ENCODE measurements around the gene CREB3.

CREB3 gene

DNA sequence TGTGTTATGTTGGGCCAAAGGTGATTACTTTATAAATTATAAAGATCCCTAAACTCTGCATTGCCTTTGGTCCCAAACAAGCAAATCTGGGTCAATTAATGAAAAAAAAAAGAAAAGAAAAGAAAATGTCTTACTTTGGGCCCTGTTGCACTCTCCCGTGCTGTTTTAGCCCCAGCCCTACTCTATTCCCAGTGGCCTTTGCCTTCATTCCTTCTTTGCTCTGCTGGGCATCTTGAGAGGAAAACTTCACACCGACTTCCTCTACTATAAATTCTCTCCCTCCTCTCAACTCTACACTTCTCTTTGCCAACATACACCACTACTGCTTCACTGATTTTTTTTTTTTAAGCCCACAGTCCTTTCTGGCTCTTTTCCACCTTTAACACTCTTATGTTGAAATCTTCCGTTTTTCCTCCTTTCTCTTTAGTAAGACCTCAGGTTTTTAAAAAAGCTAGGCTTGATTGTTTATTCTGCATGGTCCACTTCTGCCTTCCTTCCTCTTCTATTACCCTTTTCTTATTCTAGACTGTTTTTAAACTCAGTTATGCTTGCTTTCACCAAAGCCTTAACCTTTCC, 26.1 kb downstream of the CREB3 start:
- TF ChIP-seq, protein P1, sequence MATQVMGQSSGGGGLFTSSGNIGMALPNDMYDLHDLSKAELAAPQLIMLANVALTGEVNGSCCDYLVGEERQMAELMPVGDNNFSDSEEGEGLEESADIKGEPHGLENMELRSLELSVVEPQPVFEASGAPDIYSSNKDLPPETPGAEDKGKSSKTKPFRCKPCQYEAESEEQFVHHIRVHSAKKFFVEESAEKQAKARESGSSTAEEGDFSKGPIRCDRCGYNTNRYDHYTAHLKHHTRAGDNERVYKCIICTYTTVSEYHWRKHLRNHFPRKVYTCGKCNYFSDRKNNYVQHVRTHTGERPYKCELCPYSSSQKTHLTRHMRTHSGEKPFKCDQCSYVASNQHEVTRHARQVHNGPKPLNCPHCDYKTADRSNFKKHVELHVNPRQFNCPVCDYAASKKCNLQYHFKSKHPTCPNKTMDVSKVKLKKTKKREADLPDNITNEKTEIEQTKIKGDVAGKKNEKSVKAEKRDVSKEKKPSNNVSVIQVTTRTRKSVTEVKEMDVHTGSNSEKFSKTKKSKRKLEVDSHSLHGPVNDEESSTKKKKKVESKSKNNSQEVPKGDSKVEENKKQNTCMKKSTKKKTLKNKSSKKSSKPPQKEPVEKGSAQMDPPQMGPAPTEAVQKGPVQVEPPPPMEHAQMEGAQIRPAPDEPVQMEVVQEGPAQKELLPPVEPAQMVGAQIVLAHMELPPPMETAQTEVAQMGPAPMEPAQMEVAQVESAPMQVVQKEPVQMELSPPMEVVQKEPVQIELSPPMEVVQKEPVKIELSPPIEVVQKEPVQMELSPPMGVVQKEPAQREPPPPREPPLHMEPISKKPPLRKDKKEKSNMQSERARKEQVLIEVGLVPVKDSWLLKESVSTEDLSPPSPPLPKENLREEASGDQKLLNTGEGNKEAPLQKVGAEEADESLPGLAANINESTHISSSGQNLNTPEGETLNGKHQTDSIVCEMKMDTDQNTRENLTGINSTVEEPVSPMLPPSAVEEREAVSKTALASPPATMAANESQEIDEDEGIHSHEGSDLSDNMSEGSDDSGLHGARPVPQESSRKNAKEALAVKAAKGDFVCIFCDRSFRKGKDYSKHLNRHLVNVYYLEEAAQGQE (IDR thresholded peaks at IDR 0.05; ENCODE audit: low read depth): no peak
- no peak for TF ChIP-seq TCF12 (IDR thresholded peaks at IDR 0.05; ENCODE audit: low read depth)
- TF ChIP-seq YY1 (IDR thresholded peaks at IDR 0.05; ENCODE audit: low read depth): no peak
- TF ChIP-seq RAD21 (IDR thresholded peaks at IDR 0.05; ENCODE audit: low read depth): no peak
- TF ChIP-seq EGR1 (IDR thresholded peaks at IDR 0.05): no peak
- no peak for TF ChIP-seq CREB1 (IDR thresholded peaks at IDR 0.05; ENCODE audit: low read depth)
- no peak for TF ChIP-seq TEAD4 (IDR thresholded peaks at IDR 0.05)
- no peak for TF ChIP-seq TAF1 (IDR thresholded peaks at IDR 0.05; ENCODE audit: low read depth)
- no peak for TF ChIP-seq NFIC (IDR thresholded peaks at IDR 0.05)
- no peak for TF ChIP-seq FOXM1 (IDR thresholded peaks at IDR 0.05; ENCODE audit: borderline replicate concordance, low read depth)
- no peak for TF ChIP-seq ZBTB7A (IDR thresholded peaks at IDR 0.05; ENCODE audit: low read depth)
- TF ChIP-seq EP300 (IDR thresholded peaks at IDR 0.05; ENCODE audit: borderline replicate concordance): no peak
- TF ChIP-seq, protein P2, sequence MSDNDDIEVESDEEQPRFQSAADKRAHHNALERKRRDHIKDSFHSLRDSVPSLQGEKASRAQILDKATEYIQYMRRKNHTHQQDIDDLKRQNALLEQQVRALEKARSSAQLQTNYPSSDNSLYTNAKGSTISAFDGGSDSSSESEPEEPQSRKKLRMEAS (IDR thresholded peaks at IDR 0.05): no peak
- no peak for TF ChIP-seq CEBPB (IDR thresholded peaks at IDR 0.05)
- TF ChIP-seq, protein P3, sequence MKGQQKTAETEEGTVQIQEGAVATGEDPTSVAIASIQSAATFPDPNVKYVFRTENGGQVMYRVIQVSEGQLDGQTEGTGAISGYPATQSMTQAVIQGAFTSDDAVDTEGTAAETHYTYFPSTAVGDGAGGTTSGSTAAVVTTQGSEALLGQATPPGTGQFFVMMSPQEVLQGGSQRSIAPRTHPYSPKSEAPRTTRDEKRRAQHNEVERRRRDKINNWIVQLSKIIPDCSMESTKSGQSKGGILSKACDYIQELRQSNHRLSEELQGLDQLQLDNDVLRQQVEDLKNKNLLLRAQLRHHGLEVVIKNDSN (IDR thresholded peaks at IDR 0.05): no peak

DNA sequence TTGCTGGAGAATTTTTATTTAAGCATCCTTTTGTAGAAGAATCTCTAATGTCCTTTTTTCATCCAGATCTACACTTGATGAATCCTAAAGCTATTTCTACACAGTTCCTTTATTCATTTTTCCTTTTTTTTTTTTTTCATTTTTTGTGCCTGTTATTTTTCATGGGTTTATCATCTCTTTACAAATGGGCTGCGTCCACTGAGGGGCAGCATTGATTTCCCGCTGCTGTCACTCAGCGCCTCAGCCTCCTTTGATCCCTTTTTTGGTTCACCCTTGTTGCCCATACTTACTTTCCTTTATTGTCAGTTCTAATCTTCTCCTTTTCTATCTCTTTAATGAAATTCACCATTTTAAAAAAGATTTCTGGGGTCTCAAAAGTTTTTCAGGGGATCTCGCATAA, 27.3 kb downstream of the CREB3 start:
- TF ChIP-seq ZBTB7A (IDR thresholded peaks at IDR 0.05; ENCODE audit: low read depth): no peak
- TF ChIP-seq, protein P2 (IDR thresholded peaks at IDR 0.05): no peak
- no peak for TF ChIP-seq TAF1 (IDR thresholded peaks at IDR 0.05; ENCODE audit: low read depth)
- no peak for TF ChIP-seq EP300 (IDR thresholded peaks at IDR 0.05; ENCODE audit: borderline replicate concordance)
- no peak for TF ChIP-seq EGR1 (IDR thresholded peaks at IDR 0.05)
- TF ChIP-seq TCF12 (IDR thresholded peaks at IDR 0.05; ENCODE audit: low read depth): no peak
- no peak for TF ChIP-seq NFIC (IDR thresholded peaks at IDR 0.05)
- TF ChIP-seq CEBPB (IDR thresholded peaks at IDR 0.05): no peak
- TF ChIP-seq, protein P3 (IDR thresholded peaks at IDR 0.05): no peak
- TF ChIP-seq, protein P1 (IDR thresholded peaks at IDR 0.05; ENCODE audit: low read depth): no peak
- no peak for TF ChIP-seq CREB1 (IDR thresholded peaks at IDR 0.05; ENCODE audit: low read depth)
- TF ChIP-seq RAD21 (IDR thresholded peaks at IDR 0.05; ENCODE audit: low read depth): no peak
- TF ChIP-seq TEAD4 (IDR thresholded peaks at IDR 0.05): no peak
- no peak for TF ChIP-seq YY1 (IDR thresholded peaks at IDR 0.05; ENCODE audit: low read depth)
- no peak for TF ChIP-seq FOXM1 (IDR thresholded peaks at IDR 0.05; ENCODE audit: borderline replicate concordance, low read depth)

DNA sequence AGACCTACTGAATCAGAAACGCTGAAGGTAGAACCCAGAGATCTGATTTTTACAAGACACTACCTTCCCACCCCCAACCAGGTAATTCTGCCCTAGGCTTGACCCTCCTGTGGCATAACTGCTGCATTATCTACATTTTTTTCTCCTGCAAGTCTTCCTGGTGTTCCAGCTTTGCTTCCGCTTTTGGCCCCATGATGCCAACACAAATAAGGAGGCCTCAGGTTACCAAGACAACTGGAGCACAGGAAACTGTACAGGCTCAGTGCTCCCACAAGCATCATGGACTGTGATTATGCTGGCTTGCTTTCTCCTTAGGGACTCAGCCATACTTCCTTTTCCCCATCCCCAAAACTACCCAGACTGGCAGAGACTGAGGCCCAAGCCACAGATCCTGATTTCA, 28.2 kb downstream of the CREB3 start:
- TF ChIP-seq CREB1 (IDR thresholded peaks at IDR 0.05; ENCODE audit: low read depth) (no peak), CEBPB (IDR thresholded peaks at IDR 0.05) (no peak), NFIC (IDR thresholded peaks at IDR 0.05) (no peak), FOXM1 (IDR thresholded peaks at IDR 0.05; ENCODE audit: borderline replicate concordance, low read depth) (no peak), EGR1 (IDR thresholded peaks at IDR 0.05) (no peak), TEAD4 (IDR thresholded peaks at IDR 0.05) (no peak), TCF12 (IDR thresholded peaks at IDR 0.05; ENCODE audit: low read depth) (no peak), RAD21 (IDR thresholded peaks at IDR 0.05; ENCODE audit: low read depth) (no peak), EP300 (IDR thresholded peaks at IDR 0.05; ENCODE audit: borderline replicate concordance) (no peak), ZBTB7A (IDR thresholded peaks at IDR 0.05; ENCODE audit: low read depth) (no peak), TAF1 (IDR thresholded peaks at IDR 0.05; ENCODE audit: low read depth) (no peak), YY1 (IDR thresholded peaks at IDR 0.05; ENCODE audit: low read depth) (no peak)
- TF ChIP-seq, protein P2 (IDR thresholded peaks at IDR 0.05): no peak
- TF ChIP-seq, protein P3 (IDR thresholded peaks at IDR 0.05): no peak
- TF ChIP-seq, protein P1 (IDR thresholded peaks at IDR 0.05; ENCODE audit: low read depth): no peak

All from Ishikawa (cell line).